VCaP (cell line): ENCODE results near the gene ACIN1.
A peak's percentile ranks its signal among the peaks of the same experiment; 100 is the strongest.

Experiments used
- H3K27ac ChIP-seq: fragments of 450-650 bp; 2 replicates; pipeline ENCODE4 v1.5.1; 2017
- TF ChIP-seq, protein P1 (sequence below): fragments of 450-650 bp; conservative IDR thresholded peaks from 2 replicates; pipeline ENCODE4 v1.5.1; 2017; ENCODE audit warnings: mild to moderate bottlenecking, moderate library complexity

ACIN1 gene

DNA sequence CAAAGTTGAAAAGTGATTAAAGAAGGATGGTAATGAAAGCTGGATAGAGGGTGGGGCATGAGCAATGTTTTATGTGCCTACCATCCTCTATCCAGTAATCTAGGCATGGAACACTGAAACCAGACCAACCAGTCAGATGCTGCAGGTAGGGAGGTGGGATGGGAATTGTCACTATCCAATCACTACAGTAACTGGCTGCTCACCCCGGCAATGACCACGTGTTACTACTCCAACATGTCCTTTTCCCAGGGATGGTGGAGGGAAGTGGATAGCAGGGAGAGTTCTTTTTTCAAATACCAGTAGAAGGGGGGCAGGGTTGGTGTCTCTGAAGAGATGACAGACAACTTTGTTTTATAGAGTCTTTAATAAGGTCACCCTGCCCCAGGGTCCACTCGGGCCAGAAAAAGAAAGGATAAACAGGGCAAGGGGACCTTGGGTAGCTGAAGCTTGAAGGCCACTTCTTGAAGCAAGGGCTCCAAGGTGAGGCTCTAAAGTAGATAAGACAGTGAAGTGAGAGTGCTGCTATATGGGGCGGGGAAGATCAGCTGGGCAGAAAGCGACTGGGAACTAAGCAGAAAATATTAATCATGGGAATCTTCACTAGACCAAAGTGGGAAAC lies 22.9 kb downstream of the ACIN1 start:
- peak overlapping the region; percentile 83 for H3K27ac ChIP-seq

DNA sequence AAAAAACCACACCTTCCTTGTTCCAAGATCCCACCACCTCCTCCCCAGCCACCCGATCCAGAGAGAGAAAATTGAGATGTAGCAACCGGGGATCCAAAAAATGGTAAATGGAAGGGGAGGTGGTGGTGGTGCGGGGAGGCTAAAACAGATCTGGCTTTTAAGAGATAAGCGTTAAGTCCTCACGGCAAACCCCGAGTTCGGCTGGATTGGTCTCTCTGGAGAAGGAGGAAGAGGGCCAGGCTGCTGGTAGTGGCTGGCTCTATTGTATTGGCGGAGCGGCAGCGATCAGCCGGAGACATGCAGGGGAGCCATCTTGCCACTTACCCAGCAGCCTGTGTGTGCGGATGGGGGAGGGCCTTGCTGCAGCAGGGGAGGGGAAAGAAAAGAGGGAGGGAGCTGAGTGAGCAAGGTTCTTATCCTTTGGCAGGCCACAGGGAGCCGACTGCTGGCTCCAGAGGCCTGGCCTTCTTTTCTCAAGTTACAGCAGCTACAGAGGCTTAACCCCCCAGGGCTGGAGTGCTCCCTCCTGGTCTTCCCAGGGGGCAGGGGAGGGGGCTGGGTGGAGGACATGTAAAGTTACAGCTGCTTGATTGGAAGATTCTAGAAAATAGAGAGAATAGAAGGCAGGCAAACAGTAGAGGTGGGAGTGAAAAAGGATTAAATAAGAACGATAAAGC lies 23.6 kb downstream of the ACIN1 start:
- peak overlapping the region; percentile 83 for H3K27ac ChIP-seq
- TF ChIP-seq, protein P1, sequence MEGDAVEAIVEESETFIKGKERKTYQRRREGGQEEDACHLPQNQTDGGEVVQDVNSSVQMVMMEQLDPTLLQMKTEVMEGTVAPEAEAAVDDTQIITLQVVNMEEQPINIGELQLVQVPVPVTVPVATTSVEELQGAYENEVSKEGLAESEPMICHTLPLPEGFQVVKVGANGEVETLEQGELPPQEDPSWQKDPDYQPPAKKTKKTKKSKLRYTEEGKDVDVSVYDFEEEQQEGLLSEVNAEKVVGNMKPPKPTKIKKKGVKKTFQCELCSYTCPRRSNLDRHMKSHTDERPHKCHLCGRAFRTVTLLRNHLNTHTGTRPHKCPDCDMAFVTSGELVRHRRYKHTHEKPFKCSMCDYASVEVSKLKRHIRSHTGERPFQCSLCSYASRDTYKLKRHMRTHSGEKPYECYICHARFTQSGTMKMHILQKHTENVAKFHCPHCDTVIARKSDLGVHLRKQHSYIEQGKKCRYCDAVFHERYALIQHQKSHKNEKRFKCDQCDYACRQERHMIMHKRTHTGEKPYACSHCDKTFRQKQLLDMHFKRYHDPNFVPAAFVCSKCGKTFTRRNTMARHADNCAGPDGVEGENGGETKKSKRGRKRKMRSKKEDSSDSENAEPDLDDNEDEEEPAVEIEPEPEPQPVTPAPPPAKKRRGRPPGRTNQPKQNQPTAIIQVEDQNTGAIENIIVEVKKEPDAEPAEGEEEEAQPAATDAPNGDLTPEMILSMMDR, result no peak

More for the DNA sequence above, 22.9 kb downstream of the ACIN1 start:
- TF ChIP-seq, protein P1, result no peak

DNA sequence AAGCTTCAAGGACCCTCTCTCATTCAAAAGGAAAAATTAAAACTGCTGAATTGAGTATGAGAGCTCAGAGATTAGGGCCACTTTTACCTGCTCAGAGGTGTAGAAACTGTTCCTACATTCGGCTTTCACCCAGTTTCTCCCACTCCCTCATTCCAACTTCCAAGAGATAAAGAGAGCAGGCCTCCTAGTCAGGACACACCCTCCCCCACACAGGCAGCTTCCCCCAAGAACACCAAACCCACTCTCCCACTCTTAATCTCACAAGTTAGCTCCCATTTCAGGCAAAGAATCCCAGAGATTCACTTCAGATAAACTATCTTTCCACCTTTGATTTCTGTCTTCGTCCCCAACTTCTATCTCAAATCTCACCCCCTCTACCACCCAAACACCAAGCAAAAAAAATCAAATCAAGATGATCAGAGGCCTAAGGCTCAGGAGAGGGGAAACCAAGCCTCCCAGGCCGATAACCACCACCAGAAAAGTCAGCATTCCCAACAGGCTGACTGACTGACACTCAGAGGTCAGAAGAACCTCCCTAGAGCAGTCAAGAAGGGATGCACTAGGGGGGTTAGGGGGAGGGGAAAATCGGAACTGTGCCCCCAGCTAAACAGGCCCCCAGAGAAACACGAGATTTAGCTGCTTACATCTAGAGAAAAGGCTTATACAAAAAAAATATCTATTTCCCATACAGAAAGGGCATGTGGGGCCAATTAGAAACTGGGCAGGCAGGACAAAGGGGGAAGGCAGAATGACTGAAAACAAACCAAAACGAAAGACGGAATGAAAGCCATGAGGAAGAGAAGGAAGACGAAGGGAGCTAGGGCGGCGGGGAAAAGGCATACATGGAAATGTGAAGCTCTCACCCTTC lies 24.4 kb downstream of the ACIN1 start:
- TF ChIP-seq, protein P1, result no peak
- peak overlapping the region; percentile 83 for H3K27ac ChIP-seq

DNA sequence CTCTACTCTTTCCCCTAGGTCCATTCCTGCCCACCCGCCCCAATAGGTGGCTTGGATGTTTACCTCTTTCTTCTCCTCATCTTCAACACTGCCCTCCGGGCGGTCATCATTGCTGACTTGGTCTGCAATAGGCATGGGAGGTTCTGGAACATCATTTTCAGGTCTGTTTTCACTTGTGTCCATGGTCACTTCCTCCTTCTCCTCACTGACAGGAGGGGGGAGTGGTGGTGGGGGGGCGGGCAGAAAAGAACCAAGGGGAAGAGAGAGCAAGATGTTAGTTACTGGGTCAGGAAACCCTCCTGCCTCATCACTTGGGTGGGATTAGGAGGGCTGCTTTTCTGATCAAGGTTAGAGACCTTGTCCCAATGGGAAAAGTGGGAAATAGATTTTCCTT lies 25.5 kb downstream of the ACIN1 start:
- TF ChIP-seq, protein P1, result no peak
- H3K27ac ChIP-seq, result peak overlapping the region; percentile 32; the same call in 1 of the 2 replicates

DNA sequence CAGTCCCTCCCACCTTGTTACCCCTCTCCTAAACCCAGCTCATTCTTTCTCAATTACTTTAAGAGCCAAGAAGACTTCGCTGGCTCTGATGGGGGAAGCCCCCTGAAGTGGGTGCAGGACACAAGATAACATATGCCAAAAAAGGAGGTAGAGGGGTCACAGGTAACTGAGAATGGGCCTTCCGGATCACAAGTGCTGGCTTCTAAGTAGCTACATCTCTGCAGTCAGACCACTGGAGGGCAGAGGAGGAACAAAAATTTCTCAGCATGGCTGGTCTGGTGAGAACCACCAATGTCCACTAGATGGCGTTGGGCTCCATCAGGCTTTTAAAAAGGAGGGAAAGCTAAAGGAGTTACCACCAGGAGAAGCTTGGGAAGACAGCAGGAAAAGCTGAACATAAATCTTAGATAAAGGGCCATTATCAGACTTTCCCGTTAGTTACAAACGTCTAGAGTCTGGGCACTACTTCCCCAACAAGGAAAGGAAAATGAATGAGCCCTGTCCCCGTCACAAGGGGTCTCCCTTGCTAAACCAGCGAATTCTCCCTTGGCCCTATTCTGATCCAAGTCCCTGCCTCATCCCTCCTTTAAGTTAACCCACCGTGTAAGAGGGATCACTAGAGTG lies 26.0 kb downstream of the ACIN1 start:
- H3K27ac ChIP-seq, result peak overlapping the region; percentile 32; the same call in 1 of the 2 replicates
- TF ChIP-seq, protein P1, result peak; percentile 98

DNA sequence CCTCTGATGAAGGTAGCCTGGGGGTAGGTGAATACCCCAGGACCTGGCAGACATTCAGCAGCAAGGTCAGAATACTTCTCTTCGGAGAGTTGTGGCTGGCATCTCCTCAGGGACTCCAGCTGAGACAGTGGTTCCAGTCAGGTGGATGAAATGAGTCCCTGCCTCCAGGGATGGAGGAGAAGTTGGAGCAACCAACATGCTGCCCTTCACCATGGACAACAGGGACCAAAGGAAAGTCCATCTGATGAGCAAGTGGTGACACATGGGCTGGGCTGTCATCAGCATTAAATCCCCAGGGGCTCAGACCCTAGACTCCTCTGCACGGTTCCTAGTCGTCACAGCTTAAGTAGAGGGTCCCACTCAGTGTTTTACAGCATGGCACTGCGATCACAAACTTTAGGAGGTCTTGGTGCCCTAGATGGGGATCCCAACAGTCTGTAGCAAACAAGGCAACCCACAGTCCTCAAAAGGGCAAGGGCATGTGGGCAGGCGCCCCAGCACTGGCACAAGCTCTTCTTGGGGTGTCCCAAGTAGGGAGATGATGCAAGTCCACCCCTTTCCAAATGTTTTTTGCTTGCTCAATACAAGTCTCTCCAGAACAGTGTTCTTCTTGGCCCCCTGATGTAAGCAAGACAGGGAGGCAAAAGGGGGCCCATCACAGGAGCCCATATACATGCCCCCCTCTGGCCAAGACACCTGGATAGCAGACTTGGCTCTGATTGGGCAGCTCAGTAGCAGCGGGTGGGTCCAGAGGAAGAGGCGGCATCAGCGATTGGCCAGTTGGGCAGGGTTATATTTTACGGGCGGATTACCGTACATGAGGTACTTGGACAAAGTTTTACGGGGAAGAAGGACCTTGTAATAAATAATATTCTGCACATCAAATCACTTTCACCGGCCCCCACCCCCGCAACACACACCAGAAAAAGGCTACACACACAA lies 26.8 kb downstream of the ACIN1 start:
- peak overlapping the region; percentile 32; the same call in 1 of the 2 replicates for H3K27ac ChIP-seq
- TF ChIP-seq, protein P1, result no peak
